ENCODE results near the gene CNTN5. TPM values are rescaled to one million over a fixed set of nuclear protein-coding genes. Genes with fewer than 3 reads are reported as not detected.
"Not testable (repeated sequence)": the region's sequence is repeated elsewhere in the genome, so short reads cannot be mapped to it uniquely, and the experiment has no call there.

CNTN5 gene
- total RNA-seq, 1 experiment from 2014 or later: not detected

GRCh38 chr11:99739464-99740089 is 718.8 kb downstream of the CNTN5 start:
- DNase-seq (ENCODE audit: low read depth): peak; percentile 11

- DNase-seq (ENCODE audit: low read depth): no peak
These were observed 721.8 kb downstream of the CNTN5 start for GRCh38 chr11:99742501-99742900.

DNA sequence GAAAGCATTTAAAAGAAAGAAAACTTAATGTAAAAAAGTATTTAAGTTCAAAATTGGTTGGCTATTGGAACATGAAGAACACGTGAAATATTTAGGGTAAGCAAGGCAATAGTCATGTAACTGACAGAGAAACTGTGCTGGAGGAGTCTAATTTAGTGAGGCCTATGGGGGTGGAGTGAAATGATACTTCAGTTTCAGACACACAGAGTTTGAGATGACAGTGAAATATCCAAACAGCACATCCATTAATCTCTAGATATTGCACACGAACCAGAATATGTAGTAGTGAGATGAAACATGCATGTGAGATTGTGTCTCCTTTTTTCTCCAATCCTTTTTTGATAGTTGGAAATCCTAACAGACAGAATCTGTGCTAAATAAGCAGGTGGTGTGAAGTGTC is 739.0 kb downstream of the CNTN5 start:
- no peak for DNase-seq (ENCODE audit: low read depth)

DNA sequence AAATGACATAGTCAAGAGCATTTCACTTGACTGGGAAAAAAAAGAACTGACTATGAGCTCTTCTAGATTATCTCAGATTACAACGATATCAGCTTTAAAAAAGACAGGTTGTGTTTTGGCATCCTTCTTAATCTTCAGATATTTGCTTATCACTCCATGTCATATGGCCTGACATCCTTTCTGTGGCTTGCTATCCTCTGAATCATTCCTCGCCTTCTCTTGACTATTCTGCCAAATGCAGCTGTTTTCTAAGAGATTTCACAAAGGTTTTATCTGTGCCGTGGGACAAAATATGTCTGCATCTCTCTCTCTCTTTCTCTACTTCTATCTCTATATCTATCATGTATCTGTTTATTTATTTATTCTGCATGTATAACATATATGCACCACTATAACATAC is 746.1 kb downstream of the CNTN5 start:
- no peak for DNase-seq (ENCODE audit: low read depth)

- DNase-seq (ENCODE audit: low read depth): peak; percentile 12
These were observed 752.9 kb downstream of the CNTN5 start for GRCh38 chr11:99773646-99774045.

DNA sequence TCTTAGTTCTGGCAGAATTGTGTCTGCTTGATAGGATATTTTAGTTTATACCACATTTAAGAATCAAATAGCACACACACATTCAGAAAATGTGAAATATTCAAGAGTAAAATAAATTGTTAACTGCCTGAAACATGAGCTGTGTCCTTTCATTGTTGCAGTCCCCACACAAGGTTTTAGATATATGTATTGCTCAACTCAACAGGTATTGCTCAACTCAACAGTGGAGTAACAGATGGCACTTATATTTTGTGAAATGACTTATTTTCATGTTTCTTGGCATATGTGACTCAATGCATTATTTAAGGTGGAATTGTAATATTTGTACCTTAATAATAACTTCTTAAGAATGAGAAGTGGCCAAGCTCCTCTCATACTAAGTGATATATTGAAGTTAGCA is 760.3 kb downstream of the CNTN5 start:
- no peak for DNase-seq (ENCODE audit: low read depth)

DNA sequence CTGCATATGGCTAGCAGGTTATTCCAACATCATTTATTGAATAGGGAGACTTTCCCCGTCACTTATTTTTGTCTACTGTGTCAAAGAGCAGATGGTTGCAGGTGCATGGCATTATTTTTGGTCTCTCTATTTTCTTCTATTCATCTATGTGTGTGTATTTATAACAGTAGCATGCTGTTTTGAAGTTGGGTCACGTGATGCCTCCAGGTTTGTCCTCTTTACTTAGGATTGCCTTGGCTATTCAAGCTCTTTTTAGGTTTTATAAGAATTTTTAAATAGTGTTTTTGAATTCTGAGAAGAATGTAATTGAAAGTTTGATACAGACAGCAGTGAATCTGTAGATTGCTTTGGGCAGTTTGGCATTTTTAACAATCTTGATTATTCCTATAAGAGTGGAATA is 770.6 kb downstream of the CNTN5 start:
- no peak for DNase-seq (ENCODE audit: low read depth)

DNA sequence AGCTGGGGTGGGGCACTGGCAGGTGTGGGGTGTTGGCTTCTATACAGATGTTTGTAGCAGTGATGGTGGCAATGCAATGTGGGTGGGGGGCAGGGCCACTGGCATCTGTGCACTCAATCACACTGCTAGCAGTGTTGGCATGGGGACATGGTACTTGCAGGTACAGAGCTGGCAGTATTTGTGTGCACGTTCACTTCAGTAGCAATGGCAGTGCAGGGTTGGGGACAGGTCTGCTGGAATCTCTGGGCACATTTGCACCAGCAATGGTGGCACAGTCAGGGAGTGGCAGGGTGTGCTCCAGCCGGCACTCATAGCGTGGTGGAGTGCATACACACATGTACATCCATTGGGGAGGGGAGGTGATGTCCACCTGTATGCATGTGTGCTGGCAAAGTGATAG is 775.2 kb downstream of the CNTN5 start:
- DNase-seq (ENCODE audit: low read depth): no peak

DNA sequence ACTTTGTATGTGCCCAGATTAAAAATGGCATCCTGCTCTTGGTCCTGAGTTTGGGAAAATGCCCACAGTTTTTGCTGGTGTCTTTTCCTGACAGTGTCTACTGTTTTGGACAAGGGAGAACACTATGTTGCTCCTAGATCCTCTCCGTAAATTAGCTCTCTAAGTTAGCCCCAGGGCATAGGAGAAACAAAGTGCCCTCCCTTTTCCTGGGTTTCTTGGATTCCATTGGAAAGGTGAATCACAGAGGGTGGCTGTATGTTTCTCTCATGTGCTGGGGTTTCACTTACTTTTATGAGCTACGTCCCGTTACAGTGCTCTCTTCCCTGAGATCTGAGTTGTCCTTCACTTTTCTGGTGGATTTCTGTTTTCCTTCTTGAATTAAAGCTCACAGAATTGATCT is 782.8 kb downstream of the CNTN5 start:
- no peak for DNase-seq (ENCODE audit: low read depth)

- DNase-seq (ENCODE audit: low read depth): no peak
These were observed 791.8 kb downstream of the CNTN5 start for GRCh38 chr11:99812516-99812915.

- DNase-seq (ENCODE audit: low read depth): no peak
These were observed 793.3 kb downstream of the CNTN5 start for GRCh38 chr11:99814021-99814420.

GRCh38 chr11:99814738-99815137 is 794.0 kb downstream of the CNTN5 start:
- DNase-seq (ENCODE audit: low read depth): no peak

DNA sequence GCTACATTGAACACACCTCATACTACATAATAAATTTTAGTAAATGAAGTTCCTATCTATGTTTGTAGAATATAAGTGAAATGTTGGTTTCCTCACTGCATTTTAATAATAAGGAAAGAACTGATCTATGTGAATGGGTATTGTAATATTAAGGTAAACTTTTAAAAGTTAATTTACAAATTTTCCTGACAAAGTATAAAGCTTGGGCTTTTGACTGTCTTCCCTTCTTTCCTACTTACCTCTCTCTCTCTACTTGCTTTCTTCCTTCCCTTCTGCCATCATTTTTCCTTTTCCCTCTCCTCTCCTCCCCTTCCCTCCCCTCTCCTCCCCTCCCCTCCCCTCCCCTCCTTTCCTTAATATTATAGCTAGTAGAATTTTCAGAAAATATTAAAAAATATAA is 798.2 kb downstream of the CNTN5 start:
- no peak for DNase-seq (ENCODE audit: low read depth)

- DNase-seq (ENCODE audit: low read depth): no peak
These were observed 802.3 kb downstream of the CNTN5 start for GRCh38 chr11:99822846-99823565.

- not testable (repeated sequence) for DNase-seq (ENCODE audit: low read depth)
These were observed 816.0 kb downstream of the CNTN5 start for GRCh38 chr11:99836739-99837138.

DNA sequence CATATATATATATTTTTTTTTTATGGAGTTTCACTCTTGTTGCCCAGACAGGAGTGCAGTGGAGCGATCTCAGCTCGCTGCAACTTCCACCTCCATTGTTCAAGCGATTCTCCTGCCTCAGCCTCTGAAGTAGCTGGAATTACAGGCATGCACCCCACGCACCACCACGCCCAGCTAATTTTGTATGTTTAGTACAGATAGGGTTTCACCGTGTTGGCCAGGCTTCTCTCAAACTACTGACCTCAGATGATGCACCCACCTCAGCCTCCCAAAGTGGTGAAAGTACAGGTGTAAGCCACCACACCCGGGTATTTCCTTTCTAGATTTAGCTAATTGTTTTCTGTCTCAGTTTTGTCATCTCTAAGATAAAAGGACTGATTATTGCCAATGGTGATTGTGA is 821.1 kb downstream of the CNTN5 start:
- DNase-seq (ENCODE audit: low read depth): no peak

DNA sequence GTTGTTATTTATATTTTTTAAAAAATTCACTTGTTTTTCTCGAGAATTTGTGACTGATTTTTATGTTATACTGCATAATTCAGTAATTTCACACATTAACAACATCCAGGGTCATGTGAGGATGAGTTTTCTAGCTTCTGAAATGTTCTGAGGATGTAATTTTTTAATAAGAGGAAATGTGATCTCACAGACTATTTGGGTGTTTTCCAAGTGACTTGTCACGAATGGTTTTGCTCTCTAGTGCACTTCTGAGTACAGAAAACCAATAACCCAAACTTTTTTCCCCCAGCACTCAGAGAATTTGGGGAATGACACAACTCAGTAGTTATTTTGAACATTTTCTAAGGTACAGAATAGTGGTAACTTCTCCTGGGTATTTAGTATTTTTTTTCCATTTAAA is 845.2 kb downstream of the CNTN5 start:
- no peak for DNase-seq (ENCODE audit: low read depth)

DNA sequence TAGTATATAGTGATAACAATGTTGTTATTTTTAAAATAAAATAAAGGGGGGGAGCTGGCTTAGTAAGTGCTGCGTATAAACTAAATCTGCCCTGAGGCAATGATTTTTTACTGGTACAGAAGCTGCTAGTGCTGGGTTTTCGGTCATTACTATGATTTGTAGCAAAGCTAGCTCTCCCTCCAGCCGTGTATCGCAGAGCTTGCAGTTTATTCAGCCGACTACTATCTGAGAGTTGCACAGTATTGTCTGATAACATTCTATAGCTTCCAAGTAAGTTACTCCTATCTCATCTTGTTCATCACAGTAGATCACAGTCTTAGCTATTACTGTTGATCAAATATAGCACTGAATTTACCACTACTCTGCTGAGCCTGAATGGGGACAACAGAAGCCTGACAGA is 860.9 kb downstream of the CNTN5 start:
- no peak for DNase-seq (ENCODE audit: low read depth)

DNA sequence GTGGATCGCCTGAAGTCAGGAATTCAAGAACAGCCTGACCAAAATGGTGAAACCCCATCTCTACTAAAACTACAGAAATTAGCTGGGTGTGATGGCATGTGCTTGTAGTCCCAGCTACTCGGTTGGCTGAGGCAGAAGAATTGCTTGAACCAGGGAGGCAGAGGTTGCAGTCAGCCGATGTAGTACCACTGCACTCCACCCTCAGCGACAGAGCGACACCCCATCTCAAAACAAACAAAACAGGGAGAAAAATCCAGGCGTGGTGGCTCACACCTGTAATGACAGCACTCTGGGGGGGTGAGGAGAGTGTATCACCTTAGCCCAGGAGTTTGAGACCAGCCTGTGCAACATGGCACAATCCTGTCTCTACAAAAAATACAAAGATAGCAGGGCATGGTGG is 864.0 kb downstream of the CNTN5 start:
- DNase-seq (ENCODE audit: low read depth): no peak

DNA sequence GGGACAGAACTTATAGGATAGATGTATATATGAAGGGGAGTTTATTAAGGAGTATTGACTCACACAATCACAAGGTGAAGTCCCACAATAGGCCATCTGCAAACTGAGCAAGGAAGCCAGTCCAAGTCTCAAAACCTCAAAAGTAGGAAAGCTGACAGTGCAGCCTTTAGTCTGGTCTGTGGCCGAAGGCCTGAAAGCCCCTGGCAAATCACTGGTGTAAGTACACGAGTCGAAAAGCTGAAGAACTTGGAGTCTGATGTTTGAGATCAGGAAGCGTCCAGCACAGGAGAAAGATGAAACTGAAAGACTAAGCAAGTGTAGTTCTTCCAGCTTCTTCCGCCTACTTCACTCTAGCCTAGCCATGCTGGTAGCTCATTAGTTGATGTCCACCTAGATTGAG is 866.7 kb downstream of the CNTN5 start:
- DNase-seq (ENCODE audit: low read depth): no peak

- no peak for DNase-seq (ENCODE audit: low read depth)
These were observed 873.1 kb downstream of the CNTN5 start for GRCh38 chr11:99893811-99894210.

GRCh38 chr11:99901175-99901574 is 880.4 kb downstream of the CNTN5 start:
- DNase-seq (ENCODE audit: low read depth): no peak

DNA sequence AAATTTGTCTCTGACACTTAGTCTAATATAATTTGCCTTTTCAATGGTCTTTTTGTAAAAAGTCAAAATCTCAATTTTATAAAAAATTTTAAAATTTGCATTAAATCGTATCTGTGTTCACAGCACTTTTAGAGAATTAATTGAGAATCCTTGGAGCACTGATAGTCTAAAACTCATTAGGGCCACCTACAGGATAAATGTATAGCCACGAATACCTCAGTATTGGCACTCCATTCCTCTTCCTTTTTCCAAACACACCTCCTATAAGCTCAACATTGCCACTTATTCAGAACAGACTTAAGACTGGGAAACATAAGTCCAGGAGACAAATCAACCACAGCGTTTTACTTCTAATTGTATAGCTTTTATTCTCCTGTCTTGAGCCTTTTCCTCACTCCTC is 890.4 kb downstream of the CNTN5 start:
- DNase-seq (ENCODE audit: low read depth): no peak

- DNase-seq (ENCODE audit: low read depth): no peak
These were observed 895.3 kb downstream of the CNTN5 start for GRCh38 chr11:99916078-99916477.
